ENCODE data around the gene XIAP. TPM values are rescaled to one million over a fixed set of nuclear protein-coding genes. Genes with fewer than 3 reads are reported as not detected.
"Not testable (repeated sequence)": the region's sequence is repeated elsewhere in the genome, so short reads cannot be mapped to it uniquely, and the experiment has no call there.

Gene XIAP
- total RNA-seq, 1 donor from 2014 or later = 48.1 TPM

DNA sequence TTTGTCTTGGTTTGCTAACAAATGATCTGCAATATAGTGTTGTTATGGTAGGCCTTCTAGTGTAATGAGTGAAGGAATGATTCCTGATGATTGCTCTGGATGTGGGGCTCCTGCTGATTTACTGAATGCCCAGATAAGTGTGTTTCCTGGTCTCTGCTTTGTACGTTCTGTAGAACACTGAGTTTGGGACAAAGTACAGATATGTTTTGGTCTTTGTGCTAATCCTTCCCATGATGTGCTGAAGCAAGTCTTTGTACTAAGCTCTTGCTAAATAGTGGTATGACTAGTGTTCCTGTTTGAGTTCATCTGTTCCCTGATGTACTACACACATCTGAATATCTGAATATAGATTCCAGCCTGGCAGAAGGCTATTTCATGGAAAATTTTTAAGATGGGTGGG, 36.9 kb upstream of the XIAP start:
- Mint-ChIP-seq H3K36me3 (ENCODE audit: low read depth, unreplicated experiment) (no peaks in the 10 kb centered on the region), H3K4me1 (ENCODE audit: unreplicated experiment) (peaks cover 7% of the 10 kb centered on the region), H3K27me3 (ENCODE audit: unreplicated experiment) (no peaks in the 10 kb centered on the region), H3K27ac (ENCODE audit: unreplicated experiment) (no peak overlapping the region), H3K9me3 (ENCODE audit: unreplicated experiment) (no peaks in the 10 kb centered on the region), H3K4me3 (ENCODE audit: unreplicated experiment) (no peak overlapping the region)
- TF ChIP-seq, protein P1, sequence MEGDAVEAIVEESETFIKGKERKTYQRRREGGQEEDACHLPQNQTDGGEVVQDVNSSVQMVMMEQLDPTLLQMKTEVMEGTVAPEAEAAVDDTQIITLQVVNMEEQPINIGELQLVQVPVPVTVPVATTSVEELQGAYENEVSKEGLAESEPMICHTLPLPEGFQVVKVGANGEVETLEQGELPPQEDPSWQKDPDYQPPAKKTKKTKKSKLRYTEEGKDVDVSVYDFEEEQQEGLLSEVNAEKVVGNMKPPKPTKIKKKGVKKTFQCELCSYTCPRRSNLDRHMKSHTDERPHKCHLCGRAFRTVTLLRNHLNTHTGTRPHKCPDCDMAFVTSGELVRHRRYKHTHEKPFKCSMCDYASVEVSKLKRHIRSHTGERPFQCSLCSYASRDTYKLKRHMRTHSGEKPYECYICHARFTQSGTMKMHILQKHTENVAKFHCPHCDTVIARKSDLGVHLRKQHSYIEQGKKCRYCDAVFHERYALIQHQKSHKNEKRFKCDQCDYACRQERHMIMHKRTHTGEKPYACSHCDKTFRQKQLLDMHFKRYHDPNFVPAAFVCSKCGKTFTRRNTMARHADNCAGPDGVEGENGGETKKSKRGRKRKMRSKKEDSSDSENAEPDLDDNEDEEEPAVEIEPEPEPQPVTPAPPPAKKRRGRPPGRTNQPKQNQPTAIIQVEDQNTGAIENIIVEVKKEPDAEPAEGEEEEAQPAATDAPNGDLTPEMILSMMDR (IDR thresholded peaks at IDR 0.05; ENCODE audit: unreplicated experiment) = no peak
- no peak for DNase-seq (ENCODE audit: low spot score)

- H3K36me3 Mint-ChIP-seq (ENCODE audit: low read depth, unreplicated experiment) = no peaks in the 10 kb centered on the region
- no peak for DNase-seq (ENCODE audit: low spot score)
- H3K27ac Mint-ChIP-seq (ENCODE audit: unreplicated experiment) = no peak overlapping the region
- no peak overlapping the region for H3K4me3 Mint-ChIP-seq (ENCODE audit: unreplicated experiment)
- TF ChIP-seq, protein P1 (IDR thresholded peaks at IDR 0.05; ENCODE audit: unreplicated experiment) = no peak
- peaks cover 2% of the 10 kb centered on the region for H3K4me1 Mint-ChIP-seq (ENCODE audit: unreplicated experiment)
- no peaks in the 10 kb centered on the region for H3K9me3 Mint-ChIP-seq (ENCODE audit: unreplicated experiment)
- no peaks in the 10 kb centered on the region for H3K27me3 Mint-ChIP-seq (ENCODE audit: unreplicated experiment)
Measured at GRCh38 chrX:123830309-123830708, 29.5 kb upstream of the XIAP start.

- H3K27ac Mint-ChIP-seq (ENCODE audit: unreplicated experiment) = no peak overlapping the region
- peak; percentile 53 for DNase-seq (ENCODE audit: low spot score)
Measured at GRCh38 chrX:123833387-123833786, 26.5 kb upstream of the XIAP start.

DNA sequence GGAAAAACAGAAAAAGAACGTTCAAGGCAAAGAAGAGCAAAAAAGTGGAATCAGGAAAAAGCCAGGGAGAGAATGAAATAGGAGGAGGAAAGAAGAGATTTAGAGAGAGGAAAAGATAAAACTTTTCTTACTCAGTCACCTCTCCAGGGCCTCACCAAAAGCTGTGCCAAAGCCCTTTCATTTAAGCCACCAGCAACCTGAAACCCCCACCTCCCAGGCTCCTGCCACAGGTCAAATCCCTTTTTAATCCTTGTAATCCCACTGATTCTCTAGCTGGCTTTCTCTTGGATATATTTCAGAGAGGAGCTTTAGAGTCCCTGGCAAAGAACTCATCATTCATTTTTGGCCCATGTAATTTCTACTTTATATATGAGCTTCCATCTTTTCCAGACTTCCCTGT, 25.7 kb upstream of the XIAP start:
- Mint-ChIP-seq H3K27me3 (ENCODE audit: unreplicated experiment) (peaks cover 1% of the 10 kb centered on the region), H3K9me3 (ENCODE audit: unreplicated experiment) (no peaks in the 10 kb centered on the region), H3K4me3 (ENCODE audit: unreplicated experiment) (no peak overlapping the region), H3K4me1 (ENCODE audit: unreplicated experiment) (no peaks in the 10 kb centered on the region), H3K27ac (ENCODE audit: unreplicated experiment) (no peak overlapping the region), H3K36me3 (ENCODE audit: low read depth, unreplicated experiment) (no peaks in the 10 kb centered on the region)
- DNase-seq (ENCODE audit: low spot score) = no peak
- TF ChIP-seq, protein P1 (IDR thresholded peaks at IDR 0.05; ENCODE audit: unreplicated experiment) = no peak

More at GRCh38 chrX:123833387-123833786, 26.5 kb upstream of the XIAP start:
- Mint-ChIP-seq H3K9me3 (ENCODE audit: unreplicated experiment) (no peaks in the 10 kb centered on the region), H3K36me3 (ENCODE audit: low read depth, unreplicated experiment) (no peaks in the 10 kb centered on the region), H3K4me1 (ENCODE audit: unreplicated experiment) (no peaks in the 10 kb centered on the region), H3K27me3 (ENCODE audit: unreplicated experiment) (peaks cover 1% of the 10 kb centered on the region), H3K4me3 (ENCODE audit: unreplicated experiment) (no peak overlapping the region)
- TF ChIP-seq, protein P1 (IDR thresholded peaks at IDR 0.05; ENCODE audit: unreplicated experiment) = peak; percentile 73

- no peaks in the 10 kb centered on the region for H3K9me3 Mint-ChIP-seq (ENCODE audit: unreplicated experiment)
- no peaks in the 10 kb centered on the region for H3K36me3 Mint-ChIP-seq (ENCODE audit: low read depth, unreplicated experiment)
- no peak overlapping the region for H3K4me3 Mint-ChIP-seq (ENCODE audit: unreplicated experiment)
- no peaks in the 10 kb centered on the region for H3K4me1 Mint-ChIP-seq (ENCODE audit: unreplicated experiment)
- TF ChIP-seq, protein P1 (IDR thresholded peaks at IDR 0.05; ENCODE audit: unreplicated experiment) = no peak
- no peak for DNase-seq (ENCODE audit: low spot score)
- no peak overlapping the region for H3K27ac Mint-ChIP-seq (ENCODE audit: unreplicated experiment)
- H3K27me3 Mint-ChIP-seq (ENCODE audit: unreplicated experiment) = peaks cover 1% of the 10 kb centered on the region
Measured at GRCh38 chrX:123835661-123836371, 24.0 kb upstream of the XIAP start.

DNA sequence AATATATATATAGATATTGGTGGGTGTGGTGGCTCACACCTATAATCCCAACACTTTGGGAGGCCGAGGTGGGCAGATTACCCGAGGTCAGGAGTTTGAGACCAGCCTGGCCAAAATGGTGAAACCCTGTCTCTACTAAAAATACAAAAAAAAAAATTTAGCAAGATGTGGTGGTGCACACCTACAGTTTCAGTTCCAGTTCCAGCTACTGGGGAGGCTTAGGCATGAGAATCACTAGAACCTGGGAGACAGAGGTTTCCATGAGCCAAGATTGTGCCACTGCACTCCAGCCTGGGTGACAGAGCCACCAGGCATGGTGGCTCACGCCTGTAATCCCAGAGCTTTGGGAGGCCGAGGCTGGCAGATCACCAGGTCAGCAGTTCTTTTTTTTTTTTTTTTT, 14.7 kb upstream of the XIAP start:
- H3K36me3 Mint-ChIP-seq (ENCODE audit: low read depth, unreplicated experiment); H3K27me3 Mint-ChIP-seq (ENCODE audit: unreplicated experiment); DNase-seq (ENCODE audit: low spot score); H3K4me3 Mint-ChIP-seq (ENCODE audit: unreplicated experiment); H3K27ac Mint-ChIP-seq (ENCODE audit: unreplicated experiment); H3K9me3 Mint-ChIP-seq (ENCODE audit: unreplicated experiment); H3K4me1 Mint-ChIP-seq (ENCODE audit: unreplicated experiment): not testable (repeated sequence)

Measured in endothelial cell (in vitro differentiated cells).